Left hindlimb (tissue), 1 donor: ENCODE measurements around the gene PTPN2.

Source experiments
- DNase-seq: peaks from one replicate; pipeline ENCODE4 v3.0.0-alpha.2; 2018

PTPN2 gene

GRCh38 chr18:12857215-12857905 is 26.7 kb downstream of the PTPN2 start:
- no peak for DNase-seq

GRCh38 chr18:12855916-12856315 is 28.1 kb downstream of the PTPN2 start:
- DNase-seq = no peak

GRCh38 chr18:12852566-12853315 is 31.3 kb downstream of the PTPN2 start:
- no peak for DNase-seq

GRCh38 chr18:12851716-12852115 is 32.3 kb downstream of the PTPN2 start:
- no peak for DNase-seq

GRCh38 chr18:12849548-12849947 is 34.5 kb downstream of the PTPN2 start:
- no peak for DNase-seq

- DNase-seq = no peak
Measured at GRCh38 chr18:12848405-12848804, 35.6 kb downstream of the PTPN2 start.

- no peak for DNase-seq
Measured at GRCh38 chr18:12844391-12844790, 39.6 kb downstream of the PTPN2 start.

- peak; percentile 37 for DNase-seq
Measured at GRCh38 chr18:12843420-12844350, 40.4 kb downstream of the PTPN2 start.

GRCh38 chr18:12842459-12843380 is 41.3 kb downstream of the PTPN2 start:
- no peak for DNase-seq

- DNase-seq = no peak
Measured at GRCh38 chr18:12841070-12841469, 43.0 kb downstream of the PTPN2 start.

GRCh38 chr18:12840382-12840781 is 43.7 kb downstream of the PTPN2 start:
- DNase-seq = no peak

- DNase-seq = no peak
Measured at GRCh38 chr18:12839526-12840196, 44.4 kb downstream of the PTPN2 start.

- DNase-seq = no peak
Measured at GRCh38 chr18:12839057-12839525, 44.9 kb downstream of the PTPN2 start.

GRCh38 chr18:12838178-12838634 is 45.8 kb downstream of the PTPN2 start:
- DNase-seq = no peak

- no peak for DNase-seq
Measured at GRCh38 chr18:12837747-12838146, 46.3 kb downstream of the PTPN2 start.

- DNase-seq = no peak
Measured at GRCh38 chr18:12836551-12836950, 47.5 kb downstream of the PTPN2 start.

GRCh38 chr18:12828116-12829051 is 55.7 kb downstream of the PTPN2 start:
- DNase-seq = no peak

GRCh38 chr18:12827588-12827987 is 56.4 kb downstream of the PTPN2 start:
- DNase-seq = no peak

GRCh38 chr18:12825230-12825629 is 58.8 kb downstream of the PTPN2 start:
- no peak for DNase-seq

- DNase-seq = no peak
Measured at GRCh38 chr18:12823892-12824291, 60.1 kb downstream of the PTPN2 start.
